Measurements from ENCODE around the gene FKTN.

GRCh38 chr9:105678781-105679180 is 120.8 kb downstream of the FKTN start:
- TF ChIP-seq SP1 (IDR thresholded peaks at IDR 0.05; ENCODE audit: low read depth) (no peak), EZH2 (IDR thresholded peaks at IDR 0.05) (no peak)
- TF ChIP-seq, protein P1, sequence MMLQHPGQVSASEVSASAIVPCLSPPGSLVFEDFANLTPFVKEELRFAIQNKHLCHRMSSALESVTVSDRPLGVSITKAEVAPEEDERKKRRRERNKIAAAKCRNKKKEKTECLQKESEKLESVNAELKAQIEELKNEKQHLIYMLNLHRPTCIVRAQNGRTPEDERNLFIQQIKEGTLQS (IDR thresholded peaks at IDR 0.05), result no peak
